SU-DHL-6 (cell line): ENCODE measurements around the gene SSRP1.

Experiments
- CTCF ChIP-seq: fragments of 200-600 bp; sonication (generic); IDR thresholded peaks from one replicate; pipeline ENCODE4 v1.5.1; 2017; ENCODE audit warnings: antibody characterized with exemption, mild to moderate bottlenecking, low read length, moderate library complexity; ENCODE audit not compliant: insufficient read depth, poor library complexity, severe bottlenecking
- EZH2phosphoT487 ChIP-seq: fragments of 200-600 bp; sonication (generic), shearing (Covaris generic); conservative IDR thresholded peaks from 2 replicates; pipeline ENCODE4 v1.6.1; 2018; ENCODE audit warnings: mild to moderate bottlenecking, antibody characterized with exemption, low read length, moderate library complexity, mixed read lengths

- TF ChIP-seq CTCF (no peak), EZH2phosphoT487 (no peak)
These were observed 45.4 kb downstream of the SSRP1 start for GRCh38 chr11:57290288-57290687.
